ENCODE data around the gene UBN1. TPM values are rescaled to one million over a fixed set of nuclear protein-coding genes. Genes with fewer than 3 reads are reported as not detected.

Gene UBN1, protein sequence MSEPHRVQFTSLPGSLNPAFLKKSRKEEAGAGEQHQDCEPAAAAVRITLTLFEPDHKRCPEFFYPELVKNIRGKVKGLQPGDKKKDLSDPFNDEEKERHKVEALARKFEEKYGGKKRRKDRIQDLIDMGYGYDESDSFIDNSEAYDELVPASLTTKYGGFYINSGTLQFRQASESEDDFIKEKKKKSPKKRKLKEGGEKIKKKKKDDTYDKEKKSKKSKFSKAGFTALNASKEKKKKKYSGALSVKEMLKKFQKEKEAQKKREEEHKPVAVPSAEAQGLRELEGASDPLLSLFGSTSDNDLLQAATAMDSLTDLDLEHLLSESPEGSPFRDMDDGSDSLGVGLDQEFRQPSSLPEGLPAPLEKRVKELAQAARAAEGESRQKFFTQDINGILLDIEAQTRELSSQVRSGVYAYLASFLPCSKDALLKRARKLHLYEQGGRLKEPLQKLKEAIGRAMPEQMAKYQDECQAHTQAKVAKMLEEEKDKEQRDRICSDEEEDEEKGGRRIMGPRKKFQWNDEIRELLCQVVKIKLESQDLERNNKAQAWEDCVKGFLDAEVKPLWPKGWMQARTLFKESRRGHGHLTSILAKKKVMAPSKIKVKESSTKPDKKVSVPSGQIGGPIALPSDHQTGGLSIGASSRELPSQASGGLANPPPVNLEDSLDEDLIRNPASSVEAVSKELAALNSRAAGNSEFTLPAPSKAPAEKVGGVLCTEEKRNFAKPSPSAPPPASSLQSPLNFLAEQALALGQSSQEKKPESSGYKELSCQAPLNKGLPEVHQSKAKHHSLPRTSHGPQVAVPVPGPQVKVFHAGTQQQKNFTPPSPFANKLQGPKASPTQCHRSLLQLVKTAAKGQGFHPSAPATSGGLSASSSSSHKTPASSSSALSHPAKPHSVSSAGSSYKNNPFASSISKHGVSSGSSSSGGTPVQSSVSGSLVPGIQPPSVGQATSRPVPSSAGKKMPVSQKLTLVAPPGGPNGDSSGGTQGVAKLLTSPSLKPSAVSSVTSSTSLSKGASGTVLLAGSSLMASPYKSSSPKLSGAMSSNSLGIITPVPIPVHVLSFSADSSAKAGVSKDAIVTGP (N-terminal part only)
- 18.1 and 28.7 TPM in 2 replicates for total RNA-seq

GRCh38 chr16:4846901-4847773 lies at the start of gene UBN1, which contains the start of gene GLYR1:
TSS of gene UBN1 (plus strand) at chr16:4847481. CDS start at chr16:4852918, 5,437 bp downstream.
TSS of gene GLYR1 (minus strand) at chr16:4847288. CDS start at chr16:4847265, 23 bp downstream.

DNA sequence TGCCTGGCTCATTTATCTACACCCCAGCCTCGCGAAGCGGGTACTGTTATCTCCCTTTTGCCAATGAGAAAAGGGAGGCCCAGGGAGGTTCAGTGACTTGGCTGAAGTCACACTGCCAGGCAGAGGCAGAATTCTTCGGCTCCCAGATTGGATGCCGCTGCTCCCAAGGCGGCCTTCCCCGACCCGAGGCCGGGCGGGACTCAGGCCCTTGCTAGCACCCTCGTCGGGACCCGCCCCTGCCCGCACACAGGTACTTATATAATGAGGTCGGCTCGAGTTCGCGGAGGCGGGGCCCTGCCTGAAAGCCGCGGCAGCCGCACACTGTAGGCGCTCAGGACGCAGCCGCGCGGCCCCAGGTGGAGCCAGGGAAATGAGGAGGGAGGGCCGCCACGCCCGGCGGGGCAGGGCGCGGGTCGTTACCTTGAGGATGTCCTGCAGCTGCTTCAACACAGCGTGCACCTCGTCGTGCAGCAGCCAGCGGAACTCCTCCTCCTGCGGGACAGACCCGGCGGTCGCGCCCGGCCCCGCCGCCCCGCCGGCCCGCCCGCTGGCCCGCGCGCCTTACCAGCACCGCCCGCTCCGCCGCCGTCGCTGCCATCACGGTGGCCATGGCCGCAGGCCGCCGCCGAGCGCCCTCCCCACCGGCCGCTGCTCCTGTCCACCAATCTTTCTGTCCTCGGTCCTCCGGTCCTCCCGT lies 45.2 kb upstream of the UBN1 start, which contains the start of gene ROGDI:
Gene ROGDI (minus strand): TSS at position 672 of the 697 bp plus-strand sequence. CDS start 62 bp downstream, at position 610.

Other genes starting within 250 kb of the UBN1 start
- gene UBALD1, start 232.6 kb upstream of the UBN1 start, total RNA-seq = 8.3 and 8.6 TPM in 2 replicates
- 24.1 and 56.4 TPM in 2 replicates for gene MGRN1, start 222.7 kb upstream of the UBN1 start, total RNA-seq
- 26.8 and 31.5 TPM in 2 replicates for gene NUDT16L1, start 153.9 kb upstream of the UBN1 start, total RNA-seq
- 32.8 and 33.3 TPM in 2 replicates for gene ANKS3, start 113.2 kb upstream of the UBN1 start, total RNA-seq
- gene DNAAF8, start 112.9 kb upstream of the UBN1 start, total RNA-seq = 0.83 and 1.2 TPM in 2 replicates
- gene ZNF500, start 80.3 kb upstream of the UBN1 start, total RNA-seq = 9.4 and 9.8 TPM in 2 replicates
- gene SEPTIN12, start 59.1 kb upstream of the UBN1 start, total RNA-seq = not detected in 2 replicates
- gene SMIM22, start 52.1 kb upstream of the UBN1 start, total RNA-seq = not detected in 2 replicates
- gene ROGDI, start 44.8 kb upstream of the UBN1 start, total RNA-seq = 28.5 and 33.3 TPM in 2 replicates
- gene GLYR1, start 193 bp upstream of the UBN1 start, total RNA-seq = 48.1 and 67.9 TPM in 2 replicates
- under 0.01 and 0.05 TPM in 2 replicates for gene PPL, start 89.7 kb downstream of the UBN1 start, total RNA-seq
- gene SEC14L5, start 110.8 kb downstream of the UBN1 start, total RNA-seq = under 0.01 TPM in 1 of 2 replicates, not detected in the other
- gene NAGPA, start 186.5 kb downstream of the UBN1 start, total RNA-seq = 18.5 and 25.8 TPM in 2 replicates
- not detected in 2 replicates for gene C16orf89, start 218.5 kb downstream of the UBN1 start, total RNA-seq
- 23.8 and 27.9 TPM in 2 replicates for gene ALG1, start 224.4 kb downstream of the UBN1 start, total RNA-seq

Measured in smooth muscle cell of the umbilical artery (primary cell).